BLaER1 treated with 17β-estradiol and CSF1 and Interleukin-3, amounts not matched to agents 10 nM and 100 nM (cell line): ENCODE measurements around the gene BDKRB1.

ENCODE experiments used
- H3K27ac ChIP-seq, 11 experiments: shearing (Covaris generic); formaldehyde crosslinking; 2 replicates each; pipeline ENCODE4 v1.8.1; 2022
- H3K27me3 ChIP-seq, 11 experiments: shearing (Covaris generic); formaldehyde crosslinking; 2 replicates each; pipeline ENCODE4 v1.8.1; 2022
- H3K36me3 ChIP-seq, 11 experiments: shearing (Covaris generic); formaldehyde crosslinking; 2 replicates each; pipeline ENCODE4 v1.8.1; 2022
- H3K4me1 ChIP-seq, 10 experiments: shearing (Covaris generic); formaldehyde crosslinking; 2 replicates each; pipeline ENCODE4 v1.8.1; 2022
- H3K4me2 ChIP-seq, 11 experiments: shearing (Covaris generic); formaldehyde crosslinking; 2 replicates each; pipeline ENCODE4 v1.8.1; 2022
- H3K4me3 ChIP-seq, 10 experiments: shearing (Covaris generic); formaldehyde crosslinking; 2 replicates each; pipeline ENCODE4 v1.8.1; 2022
- H3K9ac ChIP-seq, 11 experiments: shearing (Covaris generic); formaldehyde crosslinking; 2 replicates each; pipeline ENCODE4 v1.8.1; 2022
- H3K9me3 ChIP-seq, 11 experiments: shearing (Covaris generic); formaldehyde crosslinking; replicated peaks in 1 of 11; 2 replicates each; pipeline ENCODE4 v1.8.1; 2022
- H4K20me1 ChIP-seq, 11 experiments: shearing (Covaris generic); formaldehyde crosslinking; 2 replicates each; pipeline ENCODE4 v1.8.1; 2022
- Cebpa-rat ChIP-seq, 11 experiments: shearing (Covaris generic); IDR thresholded peaks; 2 replicates each; pipeline ENCODE4 v1.8.1; 2022

Gene BDKRB1

DNA sequence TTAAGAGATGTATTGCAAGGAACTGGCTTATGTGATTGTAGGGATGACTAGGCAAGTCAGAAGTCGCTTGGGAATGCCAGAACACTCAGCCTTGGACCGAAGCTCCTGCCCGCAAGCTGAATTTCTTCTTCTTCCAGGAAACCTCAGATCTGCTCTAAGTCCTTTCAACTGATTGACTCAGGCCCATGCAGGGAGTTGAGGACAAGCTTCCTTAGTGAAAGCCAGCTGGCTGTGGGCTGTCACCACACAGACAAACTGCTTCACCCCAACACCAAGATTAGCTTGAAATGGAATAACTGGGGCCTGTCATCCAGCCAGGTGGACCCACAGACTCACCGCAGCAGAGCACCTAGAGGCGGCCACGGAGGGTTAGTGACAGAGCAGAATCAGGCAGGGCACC is 26.7 kb upstream of the BDKRB1 start:
- Histone ChIP-seq H3K4me1 (no peaks in the 10 kb centered on the region), H3K4me2 (no peak overlapping the region), H3K27ac (no peak overlapping the region), H4K20me1 (no peaks in the 10 kb centered on the region), H3K9me3 (peaks cover 14 to 19% (median 17%) of the 10 kb centered on the region in 11 experiments; a peak in 21 of 22 replicates), H3K36me3 (no peaks in the 10 kb centered on the region), H3K4me3 (no peak overlapping the region), H3K27me3 (no peaks in the 10 kb centered on the region), H3K9ac (no peak overlapping the region)
- no peak for TF ChIP-seq Cebpa-rat (IDR thresholded peaks at IDR 0.05)

DNA sequence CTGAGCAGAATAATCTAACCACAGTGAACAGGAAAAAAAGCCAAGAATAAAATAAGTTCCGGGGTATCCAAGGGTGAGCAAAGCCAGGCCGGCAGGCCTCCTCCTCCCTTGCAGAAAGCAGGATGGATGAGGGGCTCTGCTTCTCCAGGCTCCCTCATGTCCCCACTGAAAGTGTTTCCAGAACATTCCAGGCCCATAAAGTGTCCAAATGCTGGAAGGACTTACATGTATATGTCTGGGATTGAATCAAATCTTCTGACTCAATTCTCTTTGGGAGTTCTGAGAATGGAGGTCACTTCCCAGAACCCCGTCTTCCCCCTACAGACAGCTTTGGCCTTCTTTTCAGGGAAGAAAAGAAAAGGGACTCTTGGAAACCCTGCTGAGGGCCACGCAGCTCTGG is 25.0 kb upstream of the BDKRB1 start:
- TF ChIP-seq Cebpa-rat (IDR thresholded peaks at IDR 0.05): no peak

GRCh38 chr14:96231526-96232130 is 24.4 kb upstream of the BDKRB1 start:
- H3K4me1 ChIP-seq: no peaks in the 10 kb centered on the region
- H3K27me3 ChIP-seq: no peaks in the 10 kb centered on the region
- H3K9ac ChIP-seq: no peak overlapping the region
- no peak overlapping the region for H3K4me3 ChIP-seq
- H3K27ac ChIP-seq: no peak overlapping the region
- peaks cover 14 to 19% (median 17%) of the 10 kb centered on the region in 11 experiments; a peak in 21 of 22 replicates for H3K9me3 ChIP-seq
- no peak for TF ChIP-seq Cebpa-rat (IDR thresholded peaks at IDR 0.05)
- no peaks in the 10 kb centered on the region for H4K20me1 ChIP-seq
- H3K4me2 ChIP-seq: no peak overlapping the region
- no peaks in the 10 kb centered on the region for H3K36me3 ChIP-seq

More for the DNA sequence above, 25.0 kb upstream of the BDKRB1 start:
- Histone ChIP-seq H3K27me3 (no peaks in the 10 kb centered on the region), H3K4me1 (no peaks in the 10 kb centered on the region), H3K4me2 (no peak overlapping the region), H3K36me3 (no peaks in the 10 kb centered on the region), H3K9ac (no peak overlapping the region), H3K4me3 (no peak overlapping the region), H3K27ac (no peak overlapping the region), H4K20me1 (no peaks in the 10 kb centered on the region), H3K9me3 (peaks cover 14 to 19% (median 17%) of the 10 kb centered on the region in 11 experiments; a peak in 21 of 22 replicates)

- no peak overlapping the region for H3K27ac ChIP-seq
- no peaks in the 10 kb centered on the region for H3K4me1 ChIP-seq
- H3K4me2 ChIP-seq: no peak overlapping the region
- H4K20me1 ChIP-seq: no peaks in the 10 kb centered on the region
- no peak overlapping the region for H3K9ac ChIP-seq
- no peak for TF ChIP-seq Cebpa-rat (IDR thresholded peaks at IDR 0.05)
- H3K27me3 ChIP-seq: no peaks in the 10 kb centered on the region
- H3K9me3 ChIP-seq: peaks cover 14 to 16% (median 15%) of the 10 kb centered on the region in 11 experiments; a peak in 21 of 22 replicates
- no peak overlapping the region for H3K4me3 ChIP-seq
- no peaks in the 10 kb centered on the region for H3K36me3 ChIP-seq
Observed at GRCh38 chr14:96232506-96232905, 23.5 kb upstream of the BDKRB1 start.

DNA sequence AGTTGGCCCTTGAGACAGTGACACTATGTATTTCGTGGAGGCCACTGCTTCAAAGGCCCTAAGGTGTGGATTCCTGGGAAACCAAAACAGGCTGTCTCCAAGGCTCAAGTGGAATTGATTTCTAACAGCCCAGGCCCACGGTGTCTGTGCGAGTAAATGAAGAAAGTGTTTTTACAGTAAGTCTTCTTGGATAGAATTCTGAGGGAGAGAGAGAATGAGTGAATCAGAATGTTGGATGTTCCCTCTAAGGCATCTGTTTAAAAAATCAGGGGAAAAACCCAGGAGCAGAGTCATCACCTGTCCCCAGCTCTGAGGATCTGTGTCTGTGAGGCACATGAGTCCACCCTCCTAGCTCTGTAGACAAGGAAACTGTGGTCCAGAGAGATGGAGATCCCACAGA is 22.3 kb upstream of the BDKRB1 start:
- Histone ChIP-seq H3K27ac (no peak overlapping the region), H4K20me1 (no peaks in the 10 kb centered on the region)
- TF ChIP-seq Cebpa-rat (IDR thresholded peaks at IDR 0.05): no peak

GRCh38 chr14:96235426-96235825 is 20.6 kb upstream of the BDKRB1 start:
- H3K27me3 ChIP-seq: no peaks in the 10 kb centered on the region
- no peak overlapping the region for H3K4me2 ChIP-seq
- H3K27ac ChIP-seq: no peak overlapping the region
- H3K9me3 ChIP-seq: no peaks in the 10 kb centered on the region
- no peak for TF ChIP-seq Cebpa-rat (IDR thresholded peaks at IDR 0.05)
- H3K9ac ChIP-seq: no peak overlapping the region
- H3K4me1 ChIP-seq: no peaks in the 10 kb centered on the region
- no peak overlapping the region for H3K4me3 ChIP-seq
- H3K36me3 ChIP-seq: no peaks in the 10 kb centered on the region
- no peaks in the 10 kb centered on the region for H4K20me1 ChIP-seq

More for the DNA sequence above, 22.3 kb upstream of the BDKRB1 start:
- Histone ChIP-seq H3K27me3 (no peaks in the 10 kb centered on the region), H3K9me3 (peaks cover 3 to 5% (median 4%) of the 10 kb centered on the region in 11 experiments; a peak in 19 of 22 replicates), H3K36me3 (no peaks in the 10 kb centered on the region), H3K9ac (no peak overlapping the region), H3K4me1 (no peaks in the 10 kb centered on the region), H3K4me3 (no peak overlapping the region), H3K4me2 (no peak overlapping the region)

- Histone ChIP-seq H3K4me3 (no peak overlapping the region), H3K27me3 (no peaks in the 10 kb centered on the region), H3K9ac (no peak overlapping the region), H3K9me3 (peaks cover 0 to 5% (median 0%) of the 10 kb centered on the region in 11 experiments; a peak in 2 of 22 replicates), H3K4me2 (no peak overlapping the region), H4K20me1 (no peaks in the 10 kb centered on the region), H3K4me1 (no peaks in the 10 kb centered on the region; a peak in 1 of 20 replicates), H3K27ac (no peak overlapping the region), H3K36me3 (no peaks in the 10 kb centered on the region)
- no peak for TF ChIP-seq Cebpa-rat (IDR thresholded peaks at IDR 0.05)
Observed at GRCh38 chr14:96237641-96238040, 18.4 kb upstream of the BDKRB1 start.

DNA sequence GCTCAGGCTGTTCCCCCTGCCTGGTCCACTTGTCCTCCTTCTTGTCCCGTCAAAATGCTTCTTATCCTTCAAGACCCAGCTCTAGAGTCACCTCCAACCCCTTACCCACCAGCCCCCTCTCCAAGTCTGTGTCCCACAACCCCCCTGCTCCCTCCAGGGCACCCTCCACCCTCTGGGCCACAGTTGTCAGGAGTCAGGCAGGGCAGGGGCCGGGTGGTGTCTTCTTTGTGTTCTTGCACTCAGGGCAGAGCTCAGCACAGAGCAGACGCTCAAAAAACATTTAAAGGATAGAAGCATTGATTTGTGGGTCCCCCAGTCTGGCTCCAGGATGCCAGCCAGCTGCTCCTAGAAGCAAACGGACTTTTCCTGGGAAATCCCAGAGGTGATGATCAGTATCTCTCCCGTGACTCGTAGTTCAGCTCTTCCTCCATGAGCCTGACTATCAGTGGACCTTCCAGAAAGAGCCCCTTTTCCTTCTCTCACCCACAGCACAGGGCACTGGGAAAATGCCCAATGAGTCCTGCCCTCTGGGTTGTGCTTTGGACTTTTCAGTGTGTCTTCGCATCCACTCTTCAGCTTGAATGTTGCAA is 17.2 kb upstream of the BDKRB1 start:
- Histone ChIP-seq H3K4me1 (no peaks in the 10 kb centered on the region; a peak in 1 of 20 replicates), H3K9ac (no peak overlapping the region), H3K4me3 (no peak overlapping the region), H3K27ac (no peak overlapping the region), H3K9me3 (peaks cover 0 to 10% (median 0%) of the 10 kb centered on the region in 11 experiments; a peak in 2 of 22 replicates), H3K4me2 (no peak overlapping the region), H3K36me3 (no peaks in the 10 kb centered on the region), H4K20me1 (no peaks in the 10 kb centered on the region), H3K27me3 (no peaks in the 10 kb centered on the region)
- no peak for TF ChIP-seq Cebpa-rat (IDR thresholded peaks at IDR 0.05)

GRCh38 chr14:96239711-96240141 is 16.3 kb upstream of the BDKRB1 start:
- Histone ChIP-seq H4K20me1 (no peaks in the 10 kb centered on the region), H3K9me3 (peaks cover 0 to 10% (median 0%) of the 10 kb centered on the region in 11 experiments; a peak in 2 of 22 replicates), H3K27ac (no peak overlapping the region), H3K4me1 (no peaks in the 10 kb centered on the region; a peak in 1 of 20 replicates), H3K9ac (no peak overlapping the region), H3K36me3 (no peaks in the 10 kb centered on the region), H3K4me3 (no peak overlapping the region), H3K27me3 (no peaks in the 10 kb centered on the region), H3K4me2 (no peak overlapping the region)
- no peak for TF ChIP-seq Cebpa-rat (IDR thresholded peaks at IDR 0.05)

DNA sequence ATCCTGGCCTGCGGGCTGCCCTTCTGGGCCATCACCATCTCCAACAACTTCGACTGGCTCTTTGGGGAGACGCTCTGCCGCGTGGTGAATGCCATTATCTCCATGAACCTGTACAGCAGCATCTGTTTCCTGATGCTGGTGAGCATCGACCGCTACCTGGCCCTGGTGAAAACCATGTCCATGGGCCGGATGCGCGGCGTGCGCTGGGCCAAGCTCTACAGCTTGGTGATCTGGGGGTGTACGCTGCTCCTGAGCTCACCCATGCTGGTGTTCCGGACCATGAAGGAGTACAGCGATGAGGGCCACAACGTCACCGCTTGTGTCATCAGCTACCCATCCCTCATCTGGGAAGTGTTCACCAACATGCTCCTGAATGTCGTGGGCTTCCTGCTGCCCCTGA is 15.4 kb upstream of the BDKRB1 start:
- Histone ChIP-seq H4K20me1 (no peaks in the 10 kb centered on the region), H3K9ac (no peak overlapping the region), H3K27me3 (no peaks in the 10 kb centered on the region), H3K4me1 (no peaks in the 10 kb centered on the region; a peak in 1 of 20 replicates), H3K9me3 (peaks cover 0 to 10% (median 0%) of the 10 kb centered on the region in 11 experiments; a peak in 2 of 22 replicates), H3K4me2 (no peak overlapping the region), H3K27ac (no peak overlapping the region), H3K4me3 (no peak overlapping the region), H3K36me3 (no peaks in the 10 kb centered on the region)
- no peak for TF ChIP-seq Cebpa-rat (IDR thresholded peaks at IDR 0.05)
